Memory B cell (primary cell): Measurements from ENCODE around the gene MME.

Source experiments
- ATAC-seq: fragments of 150-1000 bp; cut with Tn5 transposase; 2 replicates; pipeline ENCODE4 v1.10.0; 2021; ENCODE audit warnings: low read depth, mild to moderate bottlenecking, moderate library complexity
- DNase-seq, 2 donors: peaks; one replicate each; pipeline ENCODE4 v3.0.0; 2022; ENCODE audit warnings: low spot score in 2 of 2
- H3K27ac Mint-ChIP-seq: one replicate; pipeline ENCODE4 v1.8.0; 2022; ENCODE audit warnings: mild to moderate bottlenecking, moderate library complexity, mixed read lengths
- H3K27me3 Mint-ChIP-seq: one replicate; pipeline ENCODE4 v1.8.0; 2022; ENCODE audit warnings: mixed read lengths
- H3K36me3 Mint-ChIP-seq: one replicate; pipeline ENCODE4 v1.8.0; 2022; ENCODE audit warnings: mild to moderate bottlenecking, mixed read lengths
- H3K4me1 Mint-ChIP-seq: one replicate; pipeline ENCODE4 v1.8.0; 2022; ENCODE audit warnings: mixed read lengths
- H3K4me3 Mint-ChIP-seq: one replicate; pipeline ENCODE4 v1.8.0; 2022; ENCODE audit warnings: mild to moderate bottlenecking, moderate library complexity, mixed read lengths
- H3K9me3 Mint-ChIP-seq: one replicate; pipeline ENCODE4 v1.8.0; 2022; ENCODE audit warnings: mixed read lengths

The MME gene

DNA sequence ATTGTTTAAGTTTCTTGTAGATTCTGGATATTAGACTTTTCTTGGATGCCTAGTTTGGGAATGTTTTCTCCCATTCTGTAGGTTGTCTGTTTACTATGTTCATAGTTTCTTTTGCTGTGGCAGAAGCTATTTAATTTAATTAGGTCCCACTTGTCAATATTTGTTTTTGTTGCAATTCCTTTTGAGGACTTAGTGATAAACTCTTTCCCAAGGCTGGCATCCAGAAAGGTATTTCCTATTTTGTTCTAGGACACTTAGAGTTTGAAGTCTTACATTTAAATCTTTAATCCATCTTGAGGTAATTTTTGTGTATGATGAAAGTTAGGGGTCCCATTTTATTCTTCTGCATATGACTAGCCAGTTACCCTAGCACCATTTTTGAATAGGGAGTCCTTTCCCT is 54.9 kb downstream of the MME start:
- H3K27me3 Mint-ChIP-seq = no peaks in the 10 kb centered on the region
- peaks cover 4% of the 10 kb centered on the region for H3K4me1 Mint-ChIP-seq
- H3K36me3 Mint-ChIP-seq = no peaks in the 10 kb centered on the region
- ATAC-seq (no peak), DNase-seq (no peak)
- peaks cover 7% of the 10 kb centered on the region for H3K9me3 Mint-ChIP-seq
- H3K4me3 Mint-ChIP-seq = no peak overlapping the region
- H3K27ac Mint-ChIP-seq = no peak overlapping the region

DNA sequence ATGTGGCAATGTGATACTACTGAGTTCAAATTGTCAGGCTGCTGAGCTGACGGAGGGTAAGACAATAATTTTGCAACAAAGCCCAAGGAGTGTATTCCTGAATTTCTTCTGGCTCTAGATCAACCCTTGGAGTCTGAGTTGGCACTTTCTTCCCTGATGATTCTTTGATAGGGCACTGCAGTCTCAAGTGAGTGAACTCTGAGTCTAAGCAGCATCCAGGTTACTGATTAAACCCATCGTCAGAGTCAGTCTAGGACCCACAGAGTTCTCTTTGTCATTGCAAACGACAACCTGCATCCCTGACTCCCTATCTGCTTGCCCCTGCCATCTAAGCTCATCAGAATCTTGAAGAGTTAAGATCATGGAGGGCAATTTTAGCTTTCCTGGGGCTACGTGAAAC is 58.6 kb downstream of the MME start:
- H3K27me3 Mint-ChIP-seq = no peaks in the 10 kb centered on the region
- H3K27ac Mint-ChIP-seq = no peak overlapping the region
- H3K4me1 Mint-ChIP-seq = no peaks in the 10 kb centered on the region
- no peaks in the 10 kb centered on the region for H3K36me3 Mint-ChIP-seq
- ATAC-seq = no peak
- no peak for DNase-seq
- H3K4me3 Mint-ChIP-seq = no peak overlapping the region
- H3K9me3 Mint-ChIP-seq = peaks cover 7% of the 10 kb centered on the region

GRCh38 chr3:155147588-155147987 is 67.5 kb downstream of the MME start:
- Mint-ChIP-seq H3K36me3 (peaks cover 5% of the 10 kb centered on the region), H3K4me3 (no peak overlapping the region), H3K27ac (no peak overlapping the region), H3K4me1 (no peaks in the 10 kb centered on the region), H3K9me3 (peaks cover 4% of the 10 kb centered on the region), H3K27me3 (no peaks in the 10 kb centered on the region)
- ATAC-seq = no peak
- no peak for DNase-seq

DNA sequence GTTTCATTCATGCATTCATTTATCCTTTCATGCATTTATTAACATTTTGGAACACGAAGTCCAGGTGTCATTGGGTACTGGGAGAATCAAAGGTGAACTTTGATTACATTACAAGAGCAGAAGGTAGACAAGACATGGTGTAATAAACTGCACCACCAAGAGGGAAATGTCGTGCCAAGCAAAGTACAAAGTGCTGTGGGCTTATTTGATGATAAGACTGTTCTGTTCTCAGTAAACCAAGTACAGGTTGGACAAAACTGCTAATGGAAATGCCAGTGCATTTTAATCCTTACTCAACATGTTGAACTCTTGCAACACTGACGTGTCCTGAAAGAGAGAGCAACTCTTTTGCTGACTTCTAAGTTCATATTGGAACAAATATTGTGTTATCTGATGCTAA is 69.4 kb downstream of the MME start:
- ATAC-seq (no peak), DNase-seq (no peak)
- no peak overlapping the region for H3K4me3 Mint-ChIP-seq
- no peaks in the 10 kb centered on the region for H3K4me1 Mint-ChIP-seq
- H3K9me3 Mint-ChIP-seq = peaks cover 4% of the 10 kb centered on the region
- H3K27me3 Mint-ChIP-seq = no peaks in the 10 kb centered on the region
- H3K27ac Mint-ChIP-seq = no peak overlapping the region
- peaks cover 5% of the 10 kb centered on the region for H3K36me3 Mint-ChIP-seq

GRCh38 chr3:155153242-155154186 is 73.4 kb downstream of the MME start:
- no peak for DNase-seq
- H3K9me3 Mint-ChIP-seq = peaks cover 4% of the 10 kb centered on the region
- H3K27ac Mint-ChIP-seq = no peak overlapping the region
- no peak overlapping the region for H3K4me3 Mint-ChIP-seq
- no peak for ATAC-seq
- H3K27me3 Mint-ChIP-seq = no peaks in the 10 kb centered on the region
- no peaks in the 10 kb centered on the region for H3K4me1 Mint-ChIP-seq
- peaks cover 5% of the 10 kb centered on the region for H3K36me3 Mint-ChIP-seq

GRCh38 chr3:155154255-155154654 is 74.1 kb downstream of the MME start:
- H3K4me3 Mint-ChIP-seq = no peak overlapping the region
- H3K4me1 Mint-ChIP-seq = no peaks in the 10 kb centered on the region
- H3K27me3 Mint-ChIP-seq = no peaks in the 10 kb centered on the region
- peaks cover 5% of the 10 kb centered on the region for H3K36me3 Mint-ChIP-seq
- H3K9me3 Mint-ChIP-seq = peaks cover 4% of the 10 kb centered on the region
- H3K27ac Mint-ChIP-seq = no peak overlapping the region
- DNase-seq = no peak
- no peak for ATAC-seq

GRCh38 chr3:155158346-155159037 is 78.4 kb downstream of the MME start:
- no peak for ATAC-seq
- no peak for DNase-seq
- no peaks in the 10 kb centered on the region for H3K9me3 Mint-ChIP-seq
- no peaks in the 10 kb centered on the region for H3K27me3 Mint-ChIP-seq
- H3K4me3 Mint-ChIP-seq = no peak overlapping the region
- H3K27ac Mint-ChIP-seq = no peak overlapping the region
- H3K4me1 Mint-ChIP-seq = no peaks in the 10 kb centered on the region
- H3K36me3 Mint-ChIP-seq = no peaks in the 10 kb centered on the region

- Mint-ChIP-seq H3K4me1 (no peaks in the 10 kb centered on the region), H3K4me3 (no peak overlapping the region), H3K9me3 (no peaks in the 10 kb centered on the region), H3K36me3 (no peaks in the 10 kb centered on the region), H3K27me3 (no peaks in the 10 kb centered on the region), H3K27ac (no peak overlapping the region)
- no peak for DNase-seq
- ATAC-seq = no peak
These were observed 79.2 kb downstream of the MME start for GRCh38 chr3:155159301-155159700.

GRCh38 chr3:155161640-155162292 is 81.6 kb downstream of the MME start:
- H3K27ac Mint-ChIP-seq = no peak overlapping the region
- H3K36me3 Mint-ChIP-seq = no peaks in the 10 kb centered on the region
- DNase-seq (no peak), ATAC-seq (no peak)
- H3K9me3 Mint-ChIP-seq = no peaks in the 10 kb centered on the region
- H3K4me1 Mint-ChIP-seq = no peaks in the 10 kb centered on the region
- no peak overlapping the region for H3K4me3 Mint-ChIP-seq
- no peaks in the 10 kb centered on the region for H3K27me3 Mint-ChIP-seq

- DNase-seq (no peak), ATAC-seq (no peak)
- H3K27ac Mint-ChIP-seq = no peak overlapping the region
- H3K4me1 Mint-ChIP-seq = no peaks in the 10 kb centered on the region
- H3K4me3 Mint-ChIP-seq = no peak overlapping the region
- no peaks in the 10 kb centered on the region for H3K36me3 Mint-ChIP-seq
- H3K9me3 Mint-ChIP-seq = peaks cover 1% of the 10 kb centered on the region
- no peaks in the 10 kb centered on the region for H3K27me3 Mint-ChIP-seq
These were observed 84.2 kb downstream of the MME start for GRCh38 chr3:155164306-155164705.

GRCh38 chr3:155166441-155166840 is 86.3 kb downstream of the MME start:
- H3K4me1 Mint-ChIP-seq = no peaks in the 10 kb centered on the region
- ATAC-seq = no peak
- no peaks in the 10 kb centered on the region for H3K36me3 Mint-ChIP-seq
- peaks cover 1% of the 10 kb centered on the region for H3K9me3 Mint-ChIP-seq
- DNase-seq = no peak
- no peaks in the 10 kb centered on the region for H3K27me3 Mint-ChIP-seq
- H3K27ac Mint-ChIP-seq = no peak overlapping the region
- H3K4me3 Mint-ChIP-seq = no peak overlapping the region

DNA sequence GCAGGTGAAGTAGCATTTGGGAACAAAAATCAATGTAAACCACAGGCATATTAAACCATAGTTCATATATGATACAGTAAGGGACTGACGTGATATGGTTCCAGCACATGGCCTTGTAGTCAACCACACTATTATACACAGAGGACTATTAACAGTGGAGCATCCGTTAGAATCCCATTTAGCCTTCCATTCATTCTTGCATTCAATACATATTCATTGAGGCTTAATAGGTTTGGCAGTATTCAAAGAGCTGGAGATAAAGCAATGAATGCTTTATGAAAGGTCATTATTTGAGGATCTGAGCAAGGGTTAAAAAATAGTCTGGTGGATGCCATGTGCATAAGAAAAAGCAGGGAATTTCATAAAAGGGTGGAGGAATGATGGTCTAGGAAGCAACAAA is 89.1 kb downstream of the MME start:
- no peaks in the 10 kb centered on the region for H3K4me1 Mint-ChIP-seq
- no peak overlapping the region for H3K27ac Mint-ChIP-seq
- no peak overlapping the region for H3K4me3 Mint-ChIP-seq
- ATAC-seq = no peak
- no peaks in the 10 kb centered on the region for H3K27me3 Mint-ChIP-seq
- no peak for DNase-seq
- H3K9me3 Mint-ChIP-seq = peaks cover 1% of the 10 kb centered on the region
- no peaks in the 10 kb centered on the region for H3K36me3 Mint-ChIP-seq

- Mint-ChIP-seq H3K9me3 (no peaks in the 10 kb centered on the region), H3K4me3 (no peak overlapping the region), H3K36me3 (no peaks in the 10 kb centered on the region), H3K27me3 (no peaks in the 10 kb centered on the region), H3K4me1 (peaks cover 4% of the 10 kb centered on the region), H3K27ac (no peak overlapping the region)
- DNase-seq = no peak
- ATAC-seq = no peak
These were observed 93.7 kb downstream of the MME start for GRCh38 chr3:155173771-155174170.

DNA sequence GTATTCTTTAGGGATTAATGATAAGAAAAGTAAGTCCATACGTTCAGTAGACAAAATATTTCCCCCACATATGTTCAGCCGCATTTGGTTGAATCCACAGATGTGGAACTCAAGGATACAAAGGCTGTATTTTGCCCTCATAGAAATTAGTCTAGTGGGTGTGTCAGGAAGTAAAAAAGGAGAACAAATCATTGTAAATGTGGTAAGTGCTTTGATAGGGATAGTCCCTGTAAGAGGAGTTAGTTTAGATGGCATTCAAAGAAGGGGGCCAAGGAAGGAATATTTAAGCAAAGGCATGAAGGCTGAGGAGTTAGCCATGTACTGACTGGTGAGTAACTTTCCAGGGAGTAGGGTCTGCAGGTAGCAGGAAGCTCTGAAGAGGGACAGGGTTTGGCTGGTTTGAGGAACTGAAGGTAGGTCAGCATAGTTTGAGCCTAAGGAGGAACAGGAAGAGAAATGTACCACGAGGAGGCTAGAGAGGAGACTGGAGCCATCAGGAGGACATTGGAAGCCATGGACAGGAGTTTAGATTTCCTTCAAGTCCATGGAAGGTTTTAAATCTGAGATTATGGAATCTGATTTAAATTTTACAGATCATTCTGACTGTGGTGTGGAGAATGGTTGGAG is 98.8 kb downstream of the MME start:
- ATAC-seq (no peak), DNase-seq (no peak)
- Mint-ChIP-seq H3K4me3 (peak overlapping the region; percentile 19), H3K36me3 (no peaks in the 10 kb centered on the region), H3K9me3 (no peaks in the 10 kb centered on the region), H3K4me1 (peaks cover 10% of the 10 kb centered on the region), H3K27me3 (no peaks in the 10 kb centered on the region), H3K27ac (no peak overlapping the region)
